NT2/D1 (cell line): ENCODE data around the gene SLC47A2.

Experiments
- SUZ12 ChIP-seq: IDR thresholded peaks from 2 replicates; pipeline ENCODE4 v1.6.1; 2011; ENCODE audit not compliant: insufficient read length, insufficient read depth; ENCODE audit errors: extremely low read depth
- YY1 ChIP-seq: IDR thresholded peaks from 2 replicates; pipeline ENCODE4 v1.6.1; 2011; ENCODE audit not compliant: insufficient read length, insufficient read depth
- ZNF274 ChIP-seq: IDR thresholded peaks from 2 replicates; pipeline ENCODE4 v1.6.1; 2011; ENCODE audit warnings: mild to moderate bottlenecking, low read depth, low read length

DNA sequence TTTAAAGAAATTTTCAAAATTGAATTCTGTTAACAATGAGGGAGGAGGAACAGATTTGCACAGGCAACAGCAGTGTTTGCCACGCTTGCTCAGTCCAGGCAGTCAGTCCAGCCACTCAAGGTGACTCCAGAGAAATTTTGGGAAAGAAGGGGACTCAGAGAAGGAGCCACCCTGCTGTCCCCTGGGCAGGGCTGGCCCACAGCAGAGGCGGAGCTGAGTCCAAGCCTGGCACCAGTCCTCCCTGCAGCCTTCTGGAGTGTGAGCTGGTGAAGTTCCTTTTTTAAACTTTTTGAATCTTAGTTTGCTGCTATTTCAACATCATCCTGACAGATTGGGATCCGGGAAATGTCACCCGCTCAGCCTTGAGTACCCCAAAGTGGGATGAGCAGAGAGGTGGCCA lies 14.5 kb upstream of the SLC47A2 start:
- TF ChIP-seq ZNF274 (no peak), SUZ12 (no peak), YY1 (no peak)
